Activated naive CD4-positive, alpha-beta T cell treated with anti-CD3 and anti-CD28 coated beads for 36 hours (primary cell): Measurements from ENCODE around the gene LPAR1. TPM values are rescaled to one million over a fixed set of nuclear protein-coding genes. Genes with fewer than 3 reads are reported as not detected.
"Not testable (repeated sequence)": the region's sequence is repeated elsewhere in the genome, so short reads cannot be mapped to it uniquely, and the experiment has no call there.

ENCODE experiments used
- CTCF ChIA-PET: fragments of 350-600 bp; sonication (Branson Sonifier 250); formaldehyde crosslinking; loops from one replicate; lab custom pipeline; 2021; ENCODE audit warnings: antibody characterized with exemption; lab: Charles Lee
- DNase-seq: peaks from one replicate; pipeline ENCODE4 v3.0.0-alpha.2; 2020
- H3K27ac Mint-ChIP-seq: one replicate; pipeline ENCODE4 v1.8.0; 2021; ENCODE audit warnings: mild to moderate bottlenecking, mixed read lengths
- H3K27me3 Mint-ChIP-seq: one replicate; pipeline ENCODE4 v1.8.0; 2021; ENCODE audit warnings: low read depth, mixed read lengths
- H3K36me3 Mint-ChIP-seq: one replicate; pipeline ENCODE4 v1.8.0; 2021; ENCODE audit warnings: low read depth, mixed read lengths
- H3K4me1 Mint-ChIP-seq: one replicate; pipeline ENCODE4 v1.8.0; 2021; ENCODE audit warnings: low read depth, mixed read lengths
- H3K4me3 Mint-ChIP-seq: one replicate; pipeline ENCODE4 v1.8.0; 2021; ENCODE audit warnings: mild to moderate bottlenecking, moderate library complexity, mixed read lengths
- H3K9me3 Mint-ChIP-seq: one replicate; pipeline ENCODE4 v1.8.0; 2021; ENCODE audit warnings: mixed read lengths
- intact Hi-C: fragments of 100-400 bp; cut with micrococcal nuclease; formaldehyde crosslinking; loops from one replicate; pipeline ENCODE4 v1.15.1; 2023
- total RNA-seq, 2 experiments: library from RNA; stranded (reverse); gene quantifications; one replicate each; pipeline ENCODE4 v1.2.3, GENCODE V29; 2021

LPAR1 gene
- total RNA-seq, 2 experiments from 2014 or later: not detected

GRCh38 chr9:111058166-111058565 is 19.9 kb upstream of the LPAR1 start:
- DNase-seq: no peak
- Mint-ChIP-seq H3K9me3 (no peaks in the 10 kb centered on the region), H3K4me1 (no peaks in the 10 kb centered on the region), H3K4me3 (no peak overlapping the region), H3K36me3 (no peaks in the 10 kb centered on the region), H3K27ac (no peak overlapping the region), H3K27me3 (peaks cover 4% of the 10 kb centered on the region)
- intact Hi-C loops: no loop called here
- CTCF ChIA-PET: no interaction called here

DNA sequence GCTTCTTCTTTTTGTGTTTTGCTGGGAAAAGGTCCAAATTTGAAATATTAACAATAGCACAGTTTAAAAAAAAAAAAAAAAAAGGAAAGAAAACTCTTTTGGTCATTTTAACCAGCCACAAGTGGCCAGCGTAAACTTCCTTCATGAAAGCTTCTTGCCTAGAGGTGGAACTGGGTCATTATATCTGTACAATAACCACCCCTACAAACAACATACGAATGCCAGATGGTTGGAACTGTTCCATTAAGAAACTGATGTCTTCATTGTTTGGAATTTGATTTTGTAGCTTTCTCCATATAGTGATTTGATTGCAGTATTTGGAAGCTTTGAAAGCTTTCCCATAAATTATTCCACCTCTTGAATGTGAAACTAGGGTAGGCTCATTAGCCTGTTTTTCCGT is 18.3 kb upstream of the LPAR1 start:
- intact Hi-C loops: no loop called here
- Mint-ChIP-seq H3K27me3 (peaks cover 2% of the 10 kb centered on the region), H3K36me3 (no peaks in the 10 kb centered on the region), H3K4me1 (no peaks in the 10 kb centered on the region), H3K27ac (no peak overlapping the region), H3K9me3 (no peaks in the 10 kb centered on the region), H3K4me3 (no peak overlapping the region)
- CTCF ChIA-PET: interaction anchor here (0.6 kb wide), 1 partner anchor 25 kb away, joined by 4 read pairs; no protein-coding TSS in a partner anchor
- DNase-seq: no peak

DNA sequence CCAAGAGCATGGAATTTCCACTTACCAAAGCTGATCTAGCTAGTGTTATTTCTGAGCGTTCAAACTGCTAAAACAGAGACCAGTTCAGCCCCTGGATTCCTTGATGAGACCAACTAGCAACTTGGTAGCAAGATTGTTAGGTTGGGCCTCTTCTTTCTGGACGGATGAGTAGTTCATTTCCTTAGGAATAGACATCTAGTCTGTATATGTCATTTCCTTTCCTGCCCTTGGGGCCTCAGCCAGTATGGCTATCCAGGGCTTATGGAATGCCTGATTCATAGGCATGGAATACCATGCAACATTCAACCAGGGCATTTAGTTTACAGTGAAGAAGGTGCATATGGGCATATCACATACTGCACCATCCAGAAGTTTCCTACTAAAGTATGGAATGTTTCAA is 14.5 kb upstream of the LPAR1 start:
- H3K27ac Mint-ChIP-seq: no peak overlapping the region
- no peaks in the 10 kb centered on the region for H3K36me3 Mint-ChIP-seq
- intact Hi-C loops: no loop called here
- DNase-seq: no peak
- no peaks in the 10 kb centered on the region for H3K4me1 Mint-ChIP-seq
- H3K9me3 Mint-ChIP-seq: no peaks in the 10 kb centered on the region
- peaks cover 2% of the 10 kb centered on the region for H3K27me3 Mint-ChIP-seq
- H3K4me3 Mint-ChIP-seq: no peak overlapping the region
- CTCF ChIA-PET: no interaction called here

GRCh38 chr9:111051400-111051799 is 13.1 kb upstream of the LPAR1 start:
- Mint-ChIP-seq H3K27me3 (no peaks in the 10 kb centered on the region), H3K4me1 (no peaks in the 10 kb centered on the region), H3K36me3 (no peaks in the 10 kb centered on the region), H3K9me3 (no peaks in the 10 kb centered on the region), H3K4me3 (no peak overlapping the region), H3K27ac (no peak overlapping the region)
- intact Hi-C loops: no loop called here
- DNase-seq: no peak
- CTCF ChIA-PET: no interaction called here

- H3K36me3 Mint-ChIP-seq: no peaks in the 10 kb centered on the region
- intact Hi-C loops: no loop called here
- H3K9me3 Mint-ChIP-seq: no peaks in the 10 kb centered on the region
- no peak overlapping the region for H3K27ac Mint-ChIP-seq
- no peaks in the 10 kb centered on the region for H3K27me3 Mint-ChIP-seq
- no peak overlapping the region for H3K4me3 Mint-ChIP-seq
- CTCF ChIA-PET: no interaction called here
- no peaks in the 10 kb centered on the region for H3K4me1 Mint-ChIP-seq
- DNase-seq: no peak
Observed at GRCh38 chr9:111050819-111051218, 12.5 kb upstream of the LPAR1 start.

- H3K4me1 Mint-ChIP-seq, DNase-seq, H3K27ac Mint-ChIP-seq, H3K36me3 Mint-ChIP-seq, H3K9me3 Mint-ChIP-seq, intact Hi-C loops, H3K27me3 Mint-ChIP-seq, H3K4me3 Mint-ChIP-seq: not testable (repeated sequence)
- CTCF ChIA-PET: interaction anchor here (0.7 kb wide), 1 partner anchor 17 kb away, joined by 3 read pairs; no protein-coding TSS in a partner anchor
Observed at GRCh38 chr9:111047287-111047686, 9.0 kb upstream of the LPAR1 start.

DNA sequence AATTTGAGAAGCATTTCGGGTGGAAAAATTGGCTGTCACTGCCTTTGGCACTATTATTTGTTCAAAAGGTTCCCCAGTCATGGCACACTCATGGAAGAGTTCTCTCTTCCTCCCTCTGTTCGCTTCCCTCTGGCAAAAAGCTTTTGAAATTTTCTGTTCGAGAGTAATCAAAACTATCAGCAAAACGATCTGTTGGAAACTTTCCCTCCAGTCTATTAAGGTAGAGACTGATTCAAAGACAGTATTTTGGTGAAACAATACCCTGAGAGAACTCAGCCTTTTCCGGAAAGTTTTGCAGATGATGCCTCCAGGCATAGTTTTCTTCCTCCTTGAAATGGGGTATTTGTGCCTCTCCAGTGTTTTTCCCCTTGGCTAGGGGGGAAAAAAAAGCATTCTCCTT is 3.6 kb upstream of the LPAR1 start:
- peaks cover 10% of the 10 kb centered on the region for H3K4me1 Mint-ChIP-seq
- H3K27ac Mint-ChIP-seq: no peak overlapping the region
- CTCF ChIA-PET: no interaction called here
- peaks cover 18% of the 10 kb centered on the region for H3K27me3 Mint-ChIP-seq
- H3K9me3 Mint-ChIP-seq: no peaks in the 10 kb centered on the region
- H3K4me3 Mint-ChIP-seq: no peak overlapping the region
- DNase-seq: no peak
- intact Hi-C loops: no loop called here
- no peaks in the 10 kb centered on the region for H3K36me3 Mint-ChIP-seq

DNA sequence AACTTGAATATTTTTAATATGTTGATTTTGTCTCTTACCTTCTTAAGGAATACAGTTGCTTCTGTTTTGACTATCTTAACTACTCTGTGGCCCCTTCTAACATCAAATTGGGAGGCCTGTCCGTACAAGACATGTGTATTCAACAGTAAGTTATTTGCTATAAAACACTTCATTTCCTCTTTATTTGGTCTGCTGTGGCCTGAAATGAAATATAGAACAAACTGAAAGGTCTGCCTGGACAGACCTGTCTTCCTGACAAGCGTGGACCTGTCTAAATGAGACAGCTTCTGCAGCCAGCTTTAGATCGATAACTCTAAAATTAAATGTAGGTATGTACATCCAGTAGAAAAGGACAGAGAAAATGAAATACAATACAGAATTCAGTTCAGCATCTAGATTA is 2.2 kb upstream of the LPAR1 start:
- intact Hi-C loops: no loop called here
- Mint-ChIP-seq H3K27ac (no peak overlapping the region), H3K9me3 (no peaks in the 10 kb centered on the region), H3K4me3 (no peak overlapping the region), H3K36me3 (no peaks in the 10 kb centered on the region), H3K27me3 (peaks cover 31% of the 10 kb centered on the region), H3K4me1 (peaks cover 10% of the 10 kb centered on the region)
- no peak for DNase-seq
- CTCF ChIA-PET: no interaction called here

DNA sequence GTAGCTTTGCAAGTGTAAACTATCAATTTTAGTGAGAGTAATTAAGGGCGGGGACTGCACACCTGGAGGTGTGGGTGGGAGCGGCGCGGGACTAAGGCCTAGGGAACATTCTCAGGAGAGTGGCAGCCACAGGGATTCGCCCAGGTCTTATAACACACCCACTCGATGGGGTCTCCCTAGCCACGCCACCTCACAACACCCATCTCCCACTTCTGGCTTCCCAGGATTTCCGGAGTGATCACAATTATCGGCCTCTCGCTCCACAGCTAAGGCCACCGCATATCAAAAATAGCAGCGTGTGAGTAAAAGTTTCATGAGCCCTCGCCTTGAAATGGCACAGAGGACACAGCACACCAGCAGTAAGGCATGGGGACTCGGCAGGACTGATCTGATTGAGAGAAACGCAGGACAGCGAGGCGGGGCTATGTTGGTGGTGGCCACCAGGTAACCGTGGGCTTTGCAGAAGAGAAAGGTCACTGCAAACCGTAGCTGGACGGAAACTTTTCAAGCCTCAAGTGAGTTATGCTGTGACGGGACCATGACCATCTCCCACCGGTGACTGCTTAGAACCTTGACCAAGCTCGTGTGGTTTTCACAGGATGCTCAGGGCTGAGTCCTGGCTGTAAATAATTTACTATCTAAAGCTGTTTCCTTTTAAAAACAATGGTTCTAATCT is 1.1 kb upstream of the LPAR1 start:
- no peak overlapping the region for H3K27ac Mint-ChIP-seq
- no peak overlapping the region for H3K4me3 Mint-ChIP-seq
- H3K27me3 Mint-ChIP-seq: peaks cover 41% of the 10 kb centered on the region
- no peak for DNase-seq
- no peaks in the 10 kb centered on the region for H3K36me3 Mint-ChIP-seq
- H3K4me1 Mint-ChIP-seq: peaks cover 10% of the 10 kb centered on the region
- H3K9me3 Mint-ChIP-seq: no peaks in the 10 kb centered on the region
- CTCF ChIA-PET: no interaction called here
- intact Hi-C loops: loop anchor here (5.0 kb wide), 1 partner anchor 258 kb away; no protein-coding TSS in a partner anchor

DNA sequence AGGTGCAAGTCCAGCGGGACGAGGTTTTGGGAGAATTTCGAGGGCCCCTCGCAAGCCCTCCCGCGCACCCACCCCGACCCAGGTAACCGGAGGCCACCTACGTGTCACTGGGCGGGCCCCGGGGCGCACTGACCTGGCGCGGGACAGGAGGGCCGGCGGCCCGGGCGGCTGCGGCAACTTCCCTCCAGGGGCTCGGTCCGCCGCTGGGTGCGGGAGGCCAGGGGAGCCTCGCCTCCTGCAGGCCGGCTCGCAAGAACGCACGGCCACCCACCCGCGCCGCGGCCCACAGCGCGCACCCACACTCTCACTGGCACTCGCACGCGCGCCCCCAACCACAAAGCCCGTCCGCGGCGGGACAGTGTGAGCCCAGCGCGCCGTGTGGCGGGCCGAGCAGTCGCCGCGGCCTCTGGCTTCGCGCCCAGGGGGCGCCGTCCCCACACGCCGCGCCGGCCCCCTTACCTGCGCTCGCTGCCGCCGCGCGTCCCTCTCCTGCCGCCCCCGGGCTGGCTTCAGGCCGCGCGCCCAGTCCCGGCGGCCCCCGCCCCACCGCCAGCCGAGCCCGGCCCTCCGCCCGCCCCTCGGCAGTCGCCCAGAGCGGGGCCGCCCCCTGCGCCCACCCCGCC is 451 bp downstream of the LPAR1 start:
- peaks cover 41% of the 10 kb centered on the region for H3K27me3 Mint-ChIP-seq
- CTCF ChIA-PET: no interaction called here
- H3K36me3 Mint-ChIP-seq: no peaks in the 10 kb centered on the region
- no peaks in the 10 kb centered on the region for H3K9me3 Mint-ChIP-seq
- intact Hi-C loops: loop anchor here (5.0 kb wide), 1 partner anchor 259 kb away; no protein-coding TSS in a partner anchor
- H3K4me3 Mint-ChIP-seq: no peak overlapping the region
- no peak for DNase-seq
- H3K27ac Mint-ChIP-seq: no peak overlapping the region
- H3K4me1 Mint-ChIP-seq: peaks cover 10% of the 10 kb centered on the region

- CTCF ChIA-PET: no interaction called here
- peaks cover 40% of the 10 kb centered on the region for H3K27me3 Mint-ChIP-seq
Observed at GRCh38 chr9:111037356-111037707, 938 bp downstream of the LPAR1 start.

GRCh38 chr9:111036946-111037345 is 1.3 kb downstream of the LPAR1 start:
- intact Hi-C loops: loop anchor here (5.0 kb wide), 1 partner anchor 260 kb away; no protein-coding TSS in a partner anchor

More at GRCh38 chr9:111037356-111037707, 938 bp downstream of the LPAR1 start:
- intact Hi-C loops: loop anchor here (5.0 kb wide), 1 partner anchor 260 kb away; no protein-coding TSS in a partner anchor
- Mint-ChIP-seq H3K27ac (no peak overlapping the region), H3K4me1 (peaks cover 10% of the 10 kb centered on the region), H3K9me3 (no peaks in the 10 kb centered on the region), H3K36me3 (no peaks in the 10 kb centered on the region), H3K4me3 (no peak overlapping the region)
- no peak for DNase-seq

DNA sequence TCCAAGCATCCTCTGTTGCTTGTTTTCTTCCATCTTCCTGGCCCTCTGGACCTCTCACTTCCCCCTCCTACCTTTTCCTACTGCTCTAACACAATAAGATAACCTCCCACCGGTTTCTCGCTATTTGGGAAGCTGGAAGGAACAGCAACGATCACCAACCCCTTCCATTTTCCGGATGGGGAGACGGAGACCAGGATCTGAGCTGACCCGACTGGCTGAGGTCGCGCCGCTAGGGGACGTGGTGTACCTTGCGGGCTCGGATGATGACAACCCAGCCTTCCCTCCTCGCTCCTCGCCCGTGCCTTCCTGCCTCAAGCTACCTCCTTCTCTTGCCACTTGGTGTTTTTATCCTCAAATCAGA is 1.9 kb downstream of the LPAR1 start:
- no peak overlapping the region for H3K27ac Mint-ChIP-seq
- H3K27me3 Mint-ChIP-seq: peaks cover 40% of the 10 kb centered on the region
- no peak overlapping the region for H3K4me3 Mint-ChIP-seq
- DNase-seq: no peak
- H3K36me3 Mint-ChIP-seq: no peaks in the 10 kb centered on the region
- peaks cover 10% of the 10 kb centered on the region for H3K4me1 Mint-ChIP-seq
- CTCF ChIA-PET: no interaction called here
- H3K9me3 Mint-ChIP-seq: no peaks in the 10 kb centered on the region
- intact Hi-C loops: loop anchor here (5.0 kb wide), 1 partner anchor 261 kb away; no protein-coding TSS in a partner anchor

More at GRCh38 chr9:111036946-111037345, 1.3 kb downstream of the LPAR1 start:
- no peaks in the 10 kb centered on the region for H3K9me3 Mint-ChIP-seq
- no peak for DNase-seq
- H3K27ac Mint-ChIP-seq: no peak overlapping the region
- H3K4me3 Mint-ChIP-seq: no peak overlapping the region
- peaks cover 40% of the 10 kb centered on the region for H3K27me3 Mint-ChIP-seq
- CTCF ChIA-PET: no interaction called here
- no peaks in the 10 kb centered on the region for H3K36me3 Mint-ChIP-seq
- H3K4me1 Mint-ChIP-seq: peaks cover 10% of the 10 kb centered on the region
